Breast epithelium (tissue), 3 donors: Measurements from ENCODE around the gene ADGRF1.

ENCODE experiments used
- POLR2A ChIP-seq: fragments of 450-650 bp; IDR thresholded peaks from one replicate; pipeline ENCODE4 v1.6.1; 2016; ENCODE audit warnings: antibody characterized with exemption, mild to moderate bottlenecking, moderate library complexity
- TF ChIP-seq, protein P1 (sequence below), 3 donors: fragments of 450-650 bp; IDR thresholded peaks; one replicate each; pipeline ENCODE4 v1.5.1; 2016 to 2017; ENCODE audit warnings: antibody characterized with exemption in 3 of 3, mild to moderate bottlenecking in 3 of 3, moderate library complexity in 3 of 3

DNA sequence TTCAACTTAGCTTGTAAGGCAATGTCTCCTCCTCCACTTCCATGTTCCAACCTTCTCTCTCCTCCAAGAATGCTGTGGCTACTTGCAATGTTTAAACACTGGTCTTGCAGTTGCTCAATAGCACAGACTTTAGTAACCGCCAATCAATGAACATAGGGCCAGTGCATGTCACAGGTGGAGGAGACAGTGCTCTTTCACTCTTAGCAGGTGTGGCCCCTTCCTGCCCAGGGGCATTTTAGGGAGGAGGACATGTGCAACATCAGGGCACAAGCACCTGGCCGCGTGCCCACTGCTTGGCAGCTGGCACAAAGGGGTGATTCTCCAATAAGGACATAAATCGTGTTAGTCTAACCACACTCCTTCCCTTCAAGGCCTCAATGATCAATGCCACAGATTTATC, 41.3 kb downstream of the ADGRF1 start:
- TF ChIP-seq, protein P1, sequence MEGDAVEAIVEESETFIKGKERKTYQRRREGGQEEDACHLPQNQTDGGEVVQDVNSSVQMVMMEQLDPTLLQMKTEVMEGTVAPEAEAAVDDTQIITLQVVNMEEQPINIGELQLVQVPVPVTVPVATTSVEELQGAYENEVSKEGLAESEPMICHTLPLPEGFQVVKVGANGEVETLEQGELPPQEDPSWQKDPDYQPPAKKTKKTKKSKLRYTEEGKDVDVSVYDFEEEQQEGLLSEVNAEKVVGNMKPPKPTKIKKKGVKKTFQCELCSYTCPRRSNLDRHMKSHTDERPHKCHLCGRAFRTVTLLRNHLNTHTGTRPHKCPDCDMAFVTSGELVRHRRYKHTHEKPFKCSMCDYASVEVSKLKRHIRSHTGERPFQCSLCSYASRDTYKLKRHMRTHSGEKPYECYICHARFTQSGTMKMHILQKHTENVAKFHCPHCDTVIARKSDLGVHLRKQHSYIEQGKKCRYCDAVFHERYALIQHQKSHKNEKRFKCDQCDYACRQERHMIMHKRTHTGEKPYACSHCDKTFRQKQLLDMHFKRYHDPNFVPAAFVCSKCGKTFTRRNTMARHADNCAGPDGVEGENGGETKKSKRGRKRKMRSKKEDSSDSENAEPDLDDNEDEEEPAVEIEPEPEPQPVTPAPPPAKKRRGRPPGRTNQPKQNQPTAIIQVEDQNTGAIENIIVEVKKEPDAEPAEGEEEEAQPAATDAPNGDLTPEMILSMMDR (IDR thresholded peaks at IDR 0.05): no peak
- no peak for TF ChIP-seq POLR2A
